HG02870 (cell line): ENCODE measurements around the gene ABTB2.
A peak's percentile ranks its signal among the peaks of the same experiment; 100 is the strongest.

Experiments used
- ATAC-seq: cut with Tn5 transposase; IDR thresholded peaks from one replicate; pipeline ENCODE4 v1.9.1; 2021; ENCODE audit warnings: mild to moderate bottlenecking, moderate library complexity; ENCODE audit not compliant: unreplicated experiment

Gene ABTB2

DNA sequence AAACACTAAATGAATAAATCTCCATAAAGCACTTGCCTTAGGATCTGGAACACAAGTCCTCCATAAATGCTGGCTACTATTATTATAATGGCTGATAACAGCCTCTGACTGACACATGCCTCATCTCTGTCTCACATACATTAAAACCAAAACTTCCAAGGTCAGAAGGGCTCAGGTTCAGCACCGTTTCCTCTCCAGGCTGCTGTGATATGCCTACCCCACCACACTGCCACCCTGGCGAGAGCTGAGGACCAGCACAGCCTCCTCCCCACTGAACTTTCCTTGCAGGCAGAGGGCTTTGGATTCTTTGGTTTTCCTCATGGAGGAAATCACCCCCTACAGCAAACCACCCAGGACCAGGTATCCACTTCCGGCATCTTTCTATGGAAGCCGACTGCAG, 112.8 kb downstream of the ABTB2 start:
- ATAC-seq: no peak

DNA sequence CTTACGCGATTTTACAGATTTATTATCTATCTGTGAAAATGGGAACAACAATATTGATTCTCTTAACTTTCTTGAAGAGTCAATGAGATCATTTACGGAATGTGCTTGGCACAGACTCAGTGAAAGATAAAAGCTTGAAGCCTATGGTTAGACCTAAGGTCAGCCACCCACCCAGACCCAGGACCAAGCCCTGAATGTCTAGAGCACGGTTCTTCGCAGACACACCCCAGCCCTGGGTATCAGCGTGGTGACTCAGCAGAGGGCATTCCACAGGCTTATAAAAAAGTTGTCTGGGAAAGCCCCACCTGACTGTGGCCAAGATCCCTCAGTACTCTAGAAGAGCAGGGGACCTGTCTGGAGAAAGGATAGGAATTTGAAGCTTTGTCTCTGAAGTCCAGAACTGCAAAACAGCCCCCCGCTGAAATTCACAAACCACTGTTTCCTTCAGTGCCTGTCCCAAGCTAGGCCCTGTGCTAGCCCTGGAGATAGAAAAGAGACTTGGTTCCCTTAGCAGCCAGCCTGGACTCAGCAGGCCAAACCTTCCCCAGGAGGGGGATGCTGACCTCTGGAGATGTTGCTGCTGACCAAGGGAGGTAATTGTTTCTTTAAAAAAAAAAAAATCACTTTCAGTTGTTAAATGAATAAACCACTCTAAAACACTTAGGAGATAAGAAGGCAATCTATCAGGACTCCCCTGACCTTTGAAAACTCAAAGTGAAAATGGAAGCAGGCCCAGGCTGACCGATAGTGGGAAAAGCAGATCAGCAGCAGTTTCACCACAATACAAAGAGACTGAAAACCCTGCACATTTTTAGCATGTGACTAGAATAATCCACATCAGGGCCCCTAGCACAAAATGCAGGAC, 114.0 kb downstream of the ABTB2 start:
- peak; percentile 80 for ATAC-seq

DNA sequence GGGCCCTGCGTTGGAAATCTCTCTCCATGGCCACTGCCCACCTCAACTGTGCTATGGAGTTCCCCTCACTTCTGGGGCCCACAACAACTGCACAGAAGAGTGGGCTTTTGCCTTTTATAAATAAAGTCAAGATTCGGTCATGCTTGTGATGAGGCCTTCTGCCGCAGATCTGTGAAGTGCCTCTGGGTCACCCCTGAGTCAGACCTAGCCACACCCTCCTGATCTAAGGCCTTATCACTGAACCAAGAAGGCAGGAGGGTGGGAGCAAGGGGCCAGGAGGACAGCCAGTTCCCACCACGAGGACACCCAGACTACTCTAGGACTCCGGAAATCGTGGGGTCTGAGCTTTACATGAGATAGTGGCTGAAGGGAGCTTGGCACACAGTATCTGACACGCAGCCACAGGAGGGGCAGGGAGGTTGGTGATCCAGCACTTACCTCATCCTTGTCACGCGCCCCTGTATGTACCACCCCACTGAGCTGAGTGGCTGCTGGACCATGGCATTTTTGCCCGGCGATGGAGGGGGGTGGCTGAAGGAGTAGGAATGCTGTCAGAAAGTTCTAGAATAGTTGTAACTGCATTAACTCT, 115.7 kb downstream of the ABTB2 start:
- ATAC-seq: no peak

DNA sequence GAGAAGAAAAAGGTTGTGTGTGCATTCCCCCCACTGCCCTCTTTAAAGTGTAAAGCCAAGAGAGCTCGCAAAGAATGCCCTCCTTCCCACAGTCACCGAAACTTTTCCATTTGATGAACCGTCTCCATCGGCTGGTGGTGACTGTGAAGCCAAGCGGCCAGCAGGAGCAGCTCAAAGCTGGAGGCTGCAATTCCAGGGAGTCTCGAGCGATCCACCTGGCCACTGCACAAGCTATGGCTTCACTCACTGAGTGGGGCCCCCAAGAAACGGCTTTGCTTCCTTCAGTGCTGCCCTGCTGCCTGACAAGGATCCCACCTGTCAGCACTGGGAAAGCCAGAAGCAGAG, 117.7 kb downstream of the ABTB2 start:
- no peak for ATAC-seq

DNA sequence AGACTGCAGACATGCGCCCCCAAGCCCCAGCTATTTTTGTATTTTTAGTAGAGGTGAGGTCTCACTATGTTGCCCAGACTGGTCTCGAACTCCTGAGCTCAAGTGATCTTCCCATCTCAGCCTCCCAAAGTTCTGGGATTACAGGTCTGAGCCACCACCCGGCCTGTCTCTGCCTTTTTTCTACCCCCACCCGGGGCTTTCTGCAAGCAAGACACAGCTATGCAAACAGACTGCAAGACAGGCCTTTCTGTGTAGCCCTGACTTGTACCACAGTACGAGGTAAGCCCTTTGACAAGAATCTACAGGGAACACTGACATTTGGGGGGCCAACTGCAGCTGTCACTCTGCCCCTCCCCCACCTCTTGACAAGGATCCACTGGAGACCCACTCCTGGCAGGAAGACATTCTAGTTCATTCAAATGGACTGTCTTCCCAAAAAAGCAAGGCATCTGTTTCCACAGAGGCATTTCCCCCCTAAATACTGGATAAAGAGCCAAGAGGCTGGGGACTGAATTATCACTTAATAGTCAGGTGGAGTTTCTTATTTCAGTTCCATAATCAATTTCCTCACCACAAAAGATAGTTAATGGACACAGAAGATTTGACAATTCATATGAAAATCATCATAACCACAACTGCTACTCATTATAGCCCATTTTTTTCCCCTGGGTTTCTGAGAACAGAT, 118.2 kb downstream of the ABTB2 start:
- peak; percentile 22 for ATAC-seq

DNA sequence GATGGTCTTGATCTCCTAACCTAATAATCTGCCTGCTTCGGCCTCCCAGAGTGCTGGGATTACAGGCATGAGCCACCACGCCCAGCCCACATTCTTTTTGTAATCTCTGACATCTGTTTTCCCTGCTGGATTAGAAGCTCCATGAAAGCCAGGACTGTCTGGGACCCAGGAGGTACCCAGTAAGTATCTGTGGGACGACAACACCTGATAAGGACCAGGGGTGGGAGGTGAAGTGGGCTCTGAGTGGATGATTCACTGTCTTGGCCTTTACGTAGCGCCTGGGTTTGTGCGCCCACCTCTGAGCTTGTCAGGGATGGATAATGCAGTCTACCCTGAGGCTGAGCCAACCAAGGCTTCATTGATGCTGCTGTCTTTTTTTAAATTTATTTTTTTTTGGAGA, 118.8 kb downstream of the ABTB2 start:
- no peak for ATAC-seq

DNA sequence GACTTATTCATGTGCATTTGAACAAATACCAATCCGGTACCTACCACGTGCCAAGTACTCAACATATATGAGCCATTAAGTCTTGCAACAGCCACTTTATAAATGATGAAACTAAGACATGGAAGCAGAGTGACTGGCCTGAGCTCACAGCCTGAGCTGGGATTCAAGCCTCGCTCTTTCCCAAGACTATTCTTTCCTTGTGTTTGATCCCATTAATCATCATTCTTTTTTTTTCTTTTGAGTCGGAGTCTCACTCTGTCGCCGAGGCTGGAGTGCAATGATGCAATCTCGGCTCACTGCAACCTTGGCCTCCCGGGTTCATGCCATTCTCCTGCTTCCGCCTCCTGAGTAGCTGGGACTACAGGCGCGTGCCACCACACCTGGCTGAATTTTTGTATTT, 119.3 kb downstream of the ABTB2 start:
- ATAC-seq: no peak

DNA sequence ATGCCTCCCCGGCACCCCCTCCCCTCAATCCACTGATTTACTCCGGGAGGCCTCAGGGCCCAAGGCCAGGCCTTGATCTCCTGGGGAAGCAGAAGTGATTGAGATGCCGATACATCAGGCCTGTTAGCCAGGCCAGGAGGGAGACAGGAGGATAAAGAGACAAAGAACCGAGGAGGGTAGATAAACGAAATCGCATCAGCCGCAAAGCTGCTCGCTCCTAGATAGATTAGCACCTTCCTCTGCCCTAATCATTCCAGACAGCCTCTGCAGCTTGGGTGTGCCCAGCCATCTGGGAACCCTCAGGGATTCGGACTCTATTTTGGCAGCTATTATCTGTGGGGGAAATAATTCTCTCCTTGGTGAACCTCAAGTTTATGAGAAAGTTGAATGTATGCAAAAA, 121.2 kb downstream of the ABTB2 start:
- no peak for ATAC-seq

DNA sequence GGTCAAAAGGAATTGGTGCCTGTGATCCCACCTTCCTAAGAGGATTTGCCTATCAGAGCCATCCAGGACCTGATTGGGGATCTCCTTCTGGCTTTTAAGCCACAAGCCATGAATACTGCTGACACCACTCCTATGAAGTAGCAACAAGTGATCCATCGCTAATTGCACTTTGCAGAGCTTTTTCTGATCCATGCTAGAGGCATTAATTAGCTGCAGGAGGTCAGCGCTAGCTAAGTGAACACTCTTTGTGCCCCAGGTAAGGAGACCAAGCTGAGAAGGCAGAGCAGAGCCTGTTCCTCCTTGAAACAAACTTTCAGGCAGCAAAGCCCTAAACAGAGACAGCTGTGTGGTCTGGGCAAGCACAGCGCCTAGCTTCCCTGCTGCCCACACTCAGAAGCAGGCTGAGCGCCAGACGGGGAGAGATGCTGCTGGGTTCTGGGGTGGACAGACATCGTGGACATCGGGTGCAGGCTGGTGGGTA, 122.2 kb downstream of the ABTB2 start:
- no peak for ATAC-seq

DNA sequence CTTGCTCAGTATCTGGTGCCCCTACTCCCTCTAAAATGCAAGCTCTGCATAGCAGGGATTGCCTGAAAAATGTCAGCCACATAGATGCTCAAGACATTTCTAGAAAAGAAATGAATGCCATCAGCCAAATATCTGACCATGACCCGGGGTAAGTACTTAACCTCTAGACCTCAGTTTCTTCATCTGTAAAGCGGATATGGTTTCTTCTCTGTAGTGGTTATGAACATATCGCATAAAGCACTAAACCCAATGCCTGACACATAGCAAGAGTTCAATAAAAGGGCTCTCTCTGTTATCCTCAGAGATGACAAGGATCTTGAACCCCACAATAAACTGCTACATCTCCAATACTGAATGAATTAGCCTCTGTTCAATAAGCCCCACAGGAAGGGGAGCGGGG, 122.6 kb downstream of the ABTB2 start:
- peak; percentile 57 for ATAC-seq

DNA sequence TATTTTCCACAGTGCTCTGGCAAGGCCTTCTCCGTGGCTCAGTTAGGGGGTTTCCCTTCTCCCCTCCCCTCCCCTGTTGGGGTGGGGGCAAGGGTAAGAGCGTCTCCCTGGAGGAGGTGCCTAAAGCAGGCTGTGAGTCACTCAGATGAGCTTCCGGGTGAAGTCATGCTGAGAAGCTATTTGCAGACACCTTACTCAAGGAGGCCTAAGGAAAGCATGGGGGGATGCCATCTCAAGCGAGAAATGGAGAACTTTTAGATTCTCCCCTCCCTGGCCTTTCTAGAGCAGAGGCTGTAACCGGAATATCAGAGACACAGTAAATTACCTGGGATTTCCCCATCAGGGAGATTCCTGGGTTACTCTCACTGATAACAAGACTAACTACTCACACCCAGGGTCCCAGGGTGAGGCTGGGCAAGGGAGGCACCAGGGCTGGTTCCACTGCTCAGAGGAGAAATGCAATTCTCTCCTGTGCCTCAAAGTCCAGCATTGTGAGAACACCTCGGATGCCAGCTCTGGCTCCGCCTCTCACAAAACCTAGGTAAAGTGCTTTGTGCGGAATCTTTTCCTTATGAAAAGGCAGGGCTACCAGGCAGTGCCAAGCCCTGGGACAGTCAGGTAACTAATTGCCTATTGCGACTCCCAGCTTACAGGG, 123.6 kb downstream of the ABTB2 start:
- peak; percentile 56 for ATAC-seq

DNA sequence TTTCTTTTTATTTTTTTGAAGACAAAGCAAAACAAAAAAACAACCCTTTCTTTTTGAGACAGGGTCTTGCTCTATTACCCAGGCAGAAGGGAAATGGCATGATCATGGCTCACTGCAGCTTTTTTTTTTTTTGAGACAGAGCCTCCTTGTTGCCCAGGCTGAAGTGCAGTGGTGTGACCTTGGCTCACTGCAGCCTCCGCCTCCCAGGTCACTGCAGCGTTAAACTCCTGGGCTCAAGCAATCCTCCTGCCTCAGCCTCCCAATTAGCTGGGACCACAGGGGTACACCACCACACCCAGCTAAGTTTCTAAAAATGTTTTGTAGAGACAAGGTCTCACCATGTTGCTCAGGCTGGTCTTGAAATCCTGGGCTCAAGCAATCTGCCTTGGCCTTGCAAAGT, 124.6 kb downstream of the ABTB2 start:
- ATAC-seq: no peak

DNA sequence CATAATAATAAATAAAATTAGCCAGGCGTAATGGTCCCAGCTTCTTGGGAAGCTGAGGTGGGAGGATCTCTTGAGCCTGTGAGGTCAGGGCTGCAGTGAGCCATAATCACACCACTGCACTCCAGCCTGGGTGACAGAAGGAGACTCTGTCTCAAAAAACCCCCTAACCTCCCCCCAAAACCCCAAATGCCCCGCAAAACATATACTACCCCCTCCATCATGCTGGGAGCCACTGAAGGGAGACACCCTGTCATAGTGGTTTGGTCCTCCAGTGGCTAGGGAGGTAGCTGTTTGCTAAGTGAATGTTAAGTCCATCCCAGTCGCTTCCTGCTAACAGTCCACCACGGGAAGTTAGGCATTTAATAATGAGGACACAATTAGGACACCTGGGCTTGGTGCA, 125.0 kb downstream of the ABTB2 start:
- ATAC-seq: no peak

DNA sequence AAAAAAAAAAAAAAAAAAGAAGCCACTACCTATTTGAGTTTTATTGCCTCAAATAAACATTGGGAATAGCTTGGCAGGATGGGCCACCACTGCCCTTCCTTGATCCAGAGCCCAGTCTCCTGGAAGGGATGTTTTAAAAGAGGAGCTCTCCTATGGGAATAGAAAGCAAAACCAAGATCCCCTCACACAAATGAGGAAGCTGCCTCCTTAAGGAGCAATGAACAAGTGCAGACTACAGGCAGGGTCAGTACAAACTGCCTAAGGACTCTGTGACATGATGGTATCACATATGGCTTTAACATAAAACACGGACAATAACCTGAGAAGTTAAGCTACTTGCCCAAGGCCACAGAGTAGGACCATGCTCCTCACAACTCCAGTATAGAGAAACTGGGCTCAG, 131.6 kb downstream of the ABTB2 start:
- no peak for ATAC-seq

DNA sequence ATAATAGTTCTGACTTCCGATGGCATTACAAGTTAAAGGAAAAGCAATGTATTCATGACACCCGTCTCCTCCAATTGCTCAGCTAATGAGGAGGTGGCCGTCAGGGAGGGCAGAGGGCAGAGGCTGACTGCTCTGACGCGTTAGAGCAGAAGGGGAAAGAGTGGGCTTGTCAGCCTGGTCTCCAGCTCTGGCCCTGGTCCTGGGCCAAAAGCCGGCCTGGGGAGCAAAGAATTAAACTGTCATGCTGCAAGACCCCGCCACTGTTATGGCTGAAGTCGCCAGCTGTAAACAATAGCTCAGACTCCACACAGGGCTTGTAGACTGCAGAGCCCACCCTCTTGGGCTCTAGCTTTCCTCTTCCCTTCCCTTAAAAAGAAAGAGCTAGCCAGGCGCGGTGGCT, 132.7 kb downstream of the ABTB2 start:
- no peak for ATAC-seq

DNA sequence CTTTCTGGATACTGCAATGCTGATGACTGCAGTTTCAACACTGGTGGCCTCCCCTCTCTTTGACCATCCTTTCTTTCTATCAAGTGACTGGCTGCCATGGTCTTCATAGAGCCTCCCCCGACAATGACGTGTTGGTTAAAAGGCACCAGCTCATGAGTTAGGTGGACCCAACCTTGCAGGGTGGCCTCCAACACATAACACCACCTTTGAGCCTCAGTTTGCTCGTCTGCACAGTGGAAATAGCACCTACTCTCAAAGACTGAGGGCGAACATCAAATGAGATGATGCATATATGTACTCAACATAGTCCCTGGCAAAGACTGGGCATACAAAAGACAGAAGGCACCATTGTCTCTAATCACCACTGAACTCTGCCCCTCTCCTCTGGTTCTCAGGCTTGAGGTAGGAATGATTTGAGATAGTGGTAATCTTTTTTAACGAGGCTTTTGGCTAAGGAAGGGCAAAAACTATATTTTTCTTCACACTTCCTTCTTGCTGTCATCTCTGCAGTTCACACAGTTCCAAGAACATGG, 133.3 kb downstream of the ABTB2 start:
- ATAC-seq: no peak

DNA sequence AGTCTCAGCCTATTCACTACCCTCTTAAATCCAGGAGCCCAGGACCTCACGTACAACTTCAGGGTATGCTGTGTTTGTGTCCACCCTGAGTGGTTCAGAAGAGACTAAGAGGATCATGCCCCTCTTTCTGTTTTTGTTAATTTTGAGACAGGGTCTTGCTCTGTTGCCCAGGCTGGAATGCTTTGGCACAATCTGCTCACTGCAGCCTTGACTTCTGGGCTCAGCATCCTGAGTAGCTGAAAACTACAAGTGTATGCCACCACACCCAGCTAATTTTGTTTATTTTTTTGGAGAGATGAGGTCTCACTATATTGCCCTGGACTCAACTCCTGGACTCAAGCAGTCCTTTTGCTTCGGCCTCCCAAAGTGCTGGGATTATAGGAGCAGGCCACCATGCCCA, 133.9 kb downstream of the ABTB2 start:
- no peak for ATAC-seq

DNA sequence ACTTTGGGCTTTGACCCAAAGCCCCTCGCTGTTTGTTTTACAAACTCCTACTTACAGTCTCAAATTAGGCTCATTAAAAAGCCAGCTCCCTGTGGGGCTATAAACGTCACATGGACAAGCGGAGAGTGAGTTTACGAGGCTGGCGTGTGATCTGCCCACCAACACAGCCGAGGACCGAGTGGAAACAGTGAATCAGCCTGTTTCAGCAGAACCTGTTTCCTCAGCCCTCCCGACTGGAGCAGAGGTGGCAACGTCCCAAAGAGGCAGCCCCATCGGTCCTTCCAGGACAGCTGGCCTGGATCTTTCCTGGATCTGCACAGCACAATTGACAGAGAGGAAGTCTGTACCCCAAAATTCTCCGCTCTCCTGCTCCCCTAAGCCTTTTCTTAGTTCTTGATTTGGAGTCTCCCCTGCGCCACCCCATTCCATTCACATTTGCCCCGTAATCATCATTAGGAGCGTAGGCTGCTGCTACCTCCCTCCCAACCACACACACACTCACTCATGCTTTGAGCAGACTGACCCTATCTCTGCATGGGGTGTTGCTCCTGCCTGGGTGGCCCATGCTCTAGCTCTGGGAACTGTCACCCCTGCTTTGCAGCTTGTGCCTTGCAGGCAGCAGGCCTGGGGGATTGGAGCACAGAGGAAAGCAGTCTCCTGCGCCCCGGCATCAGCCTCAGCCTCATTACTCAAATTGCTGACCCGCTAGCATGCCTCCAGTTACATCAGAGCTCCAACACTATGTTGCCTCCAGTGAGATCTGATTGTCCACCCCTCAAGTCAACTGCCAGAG, 134.6 kb downstream of the ABTB2 start:
- ATAC-seq: no peak

DNA sequence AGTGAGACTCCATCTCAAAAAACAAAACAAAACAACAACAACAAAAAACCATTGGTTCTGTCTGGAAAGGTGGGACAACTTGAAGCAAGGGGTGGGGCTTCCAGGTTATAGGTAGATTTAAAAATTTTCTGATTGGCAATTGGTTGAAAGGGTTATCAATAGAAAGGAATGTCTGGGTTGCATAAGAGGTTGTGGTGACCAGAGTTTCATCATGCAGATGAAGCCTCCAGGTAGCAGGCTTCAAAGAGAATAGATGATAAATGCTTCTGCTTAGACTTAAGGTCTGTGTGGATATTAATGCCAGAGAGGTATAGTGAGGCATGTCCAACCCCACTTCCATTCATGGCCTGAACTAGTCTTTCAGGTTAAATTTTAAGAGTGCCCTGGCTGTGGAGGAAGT, 135.8 kb downstream of the ABTB2 start:
- ATAC-seq: no peak

DNA sequence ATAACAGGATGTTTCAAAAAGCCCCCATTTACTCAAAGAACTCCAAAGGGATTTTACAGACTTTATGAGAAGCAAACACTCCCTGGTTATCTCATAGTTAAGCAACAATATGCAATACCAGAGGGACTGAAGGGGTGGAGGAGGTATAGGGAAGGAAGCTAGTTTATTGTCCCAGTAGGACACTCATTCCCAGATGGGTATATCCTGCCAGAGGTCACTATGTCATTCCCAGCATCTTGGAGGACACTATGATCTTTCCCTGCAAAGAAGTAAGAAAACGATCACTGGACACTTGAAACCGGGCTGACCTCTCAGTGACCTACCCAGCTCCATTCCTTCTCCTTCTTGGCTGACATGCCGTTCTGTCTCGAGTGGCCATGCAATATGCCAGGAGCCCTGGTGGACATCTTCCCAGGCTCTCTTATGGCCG, 137.9 kb downstream of the ABTB2 start:
- no peak for ATAC-seq
